GM21360 (cell line): ENCODE results near the gene FHL1.

ENCODE experiments used
- ATAC-seq: cut with Tn5 transposase; IDR thresholded peaks from one replicate; pipeline ENCODE4 v1.9.1; 2021; ENCODE audit warnings: mild to moderate bottlenecking, moderate library complexity; ENCODE audit not compliant: unreplicated experiment

Gene FHL1

DNA sequence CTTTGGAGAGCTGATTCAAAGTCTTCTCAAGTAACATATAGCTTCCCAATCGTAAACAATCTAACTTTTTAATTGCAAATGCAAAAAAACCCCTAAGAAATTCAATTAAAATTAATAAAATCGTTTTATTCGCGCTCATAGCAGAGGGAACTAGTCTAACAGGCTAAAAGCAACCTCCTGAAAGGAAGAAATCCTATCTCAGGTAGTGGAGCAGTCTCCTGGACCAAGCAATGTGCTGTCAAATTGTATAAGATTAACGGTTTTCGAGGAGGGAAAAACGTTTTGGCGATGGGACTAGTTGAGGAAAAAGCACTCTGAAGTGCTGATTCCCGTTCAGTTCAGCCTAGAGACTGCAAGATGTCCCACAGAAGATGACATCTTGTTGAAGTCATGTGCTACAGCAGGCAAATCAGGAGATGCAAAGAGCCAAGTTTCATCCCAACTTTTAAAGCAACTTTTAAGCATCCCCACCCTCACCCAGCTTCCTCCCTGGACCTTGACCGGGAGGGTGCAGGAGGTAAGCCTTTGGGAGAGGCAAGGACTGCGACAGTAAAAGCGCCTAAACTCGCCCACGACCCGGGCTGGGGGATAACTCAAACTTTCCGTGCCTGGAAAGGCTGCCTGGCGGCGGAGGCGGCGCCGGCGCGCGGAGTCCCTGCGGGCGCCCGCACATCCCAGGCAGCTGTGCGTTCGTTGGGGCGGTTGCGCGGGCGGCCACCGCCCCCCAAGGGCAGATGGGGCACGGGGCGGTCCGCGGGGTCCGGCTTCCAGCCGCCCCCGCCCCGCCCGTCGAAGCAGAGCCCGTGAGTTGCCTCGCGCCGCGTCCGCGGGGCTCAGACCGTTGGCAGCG is 103.1 kb downstream of the FHL1 start:
- peak; percentile 30 for ATAC-seq

DNA sequence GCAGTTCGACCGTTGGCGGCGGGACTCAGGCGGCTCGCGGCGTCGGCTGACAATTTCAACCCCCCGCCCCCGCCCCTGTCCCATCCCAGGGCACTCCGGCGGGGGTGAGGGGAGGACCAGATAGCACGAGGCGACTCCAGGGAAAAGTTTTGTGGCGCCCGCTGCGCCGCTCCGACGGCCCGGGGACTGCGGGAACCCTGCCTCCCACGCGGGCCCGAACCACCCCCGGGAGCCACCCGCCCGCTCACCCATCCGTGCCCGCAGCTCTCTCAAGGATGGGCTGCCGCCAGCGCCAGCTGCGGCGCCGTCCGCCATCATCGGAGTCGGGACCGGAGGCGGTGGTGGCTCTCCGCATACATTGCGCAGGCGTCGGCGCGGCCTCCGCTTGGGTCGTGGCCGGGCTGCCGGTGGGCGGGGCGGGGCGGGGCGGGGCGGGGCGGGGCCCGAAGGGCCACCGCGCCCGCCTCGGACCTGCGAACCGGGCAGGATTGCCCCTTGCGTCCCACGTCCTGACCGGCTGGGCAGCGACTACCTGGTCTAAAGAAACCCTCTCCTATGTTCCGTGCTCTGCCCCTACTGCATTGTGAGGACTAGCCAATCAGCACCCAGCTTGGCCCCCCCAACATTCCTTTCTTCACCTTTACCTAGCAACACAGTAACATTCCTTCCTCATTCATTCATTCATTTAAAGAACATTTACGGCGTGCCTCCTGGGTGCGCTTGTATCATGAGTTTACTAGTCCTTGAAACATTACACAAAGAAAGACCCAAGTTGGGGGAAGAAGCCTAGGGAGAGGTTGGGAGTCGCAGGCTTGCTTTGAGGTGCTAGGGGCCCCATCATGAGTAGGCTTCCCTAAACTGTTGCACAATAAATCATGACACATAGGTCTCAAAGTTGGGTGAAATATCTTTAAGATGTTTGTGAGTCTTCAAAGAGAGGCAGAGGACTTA is 104.0 kb downstream of the FHL1 start, which contains the start of gene MAP7D3:
MAP7D3 (minus strand) TSS at position 360 of the 951 bp plus-strand sequence; CDS start at position 318, 42 bp downstream.
- ATAC-seq = peak; percentile 81

DNA sequence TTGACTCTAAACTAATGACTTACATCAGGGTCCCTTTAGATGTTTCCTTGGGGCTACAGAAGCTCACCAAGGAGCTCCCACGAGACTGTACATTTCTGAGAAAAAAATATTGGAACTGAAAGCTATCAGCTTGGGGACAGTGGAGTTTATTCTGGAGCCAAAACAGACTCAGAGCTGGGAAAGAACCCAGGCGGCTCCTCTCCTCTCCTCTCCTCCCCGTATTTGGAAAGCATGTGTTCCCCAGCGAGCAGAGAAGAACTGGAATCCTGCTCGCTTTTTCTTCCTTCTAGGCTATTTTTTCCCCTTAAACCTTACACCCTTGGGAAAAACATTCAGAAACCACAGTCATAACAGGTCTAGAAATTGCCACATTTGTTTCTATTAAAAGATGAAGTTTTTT is 108.2 kb downstream of the FHL1 start:
- no peak for ATAC-seq

DNA sequence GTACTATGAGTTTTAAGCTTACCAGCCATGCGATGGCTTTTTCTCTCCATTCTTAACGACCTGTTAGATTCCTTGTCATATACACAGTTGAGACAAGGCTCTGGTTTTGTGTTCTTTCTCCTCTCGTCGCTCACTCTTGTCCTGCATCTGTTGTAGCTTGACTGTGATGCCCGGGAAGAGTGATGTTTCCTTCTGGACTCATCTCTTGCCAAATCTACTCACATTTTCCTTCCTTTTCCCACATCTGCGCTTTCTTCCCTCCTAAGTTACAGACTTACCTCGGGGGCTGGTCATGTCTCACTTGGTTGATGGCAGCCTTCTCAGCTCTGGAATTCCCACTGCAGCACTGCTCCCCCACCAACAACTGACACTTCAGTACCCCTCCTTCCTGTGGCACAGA is 108.7 kb downstream of the FHL1 start:
- ATAC-seq = no peak

DNA sequence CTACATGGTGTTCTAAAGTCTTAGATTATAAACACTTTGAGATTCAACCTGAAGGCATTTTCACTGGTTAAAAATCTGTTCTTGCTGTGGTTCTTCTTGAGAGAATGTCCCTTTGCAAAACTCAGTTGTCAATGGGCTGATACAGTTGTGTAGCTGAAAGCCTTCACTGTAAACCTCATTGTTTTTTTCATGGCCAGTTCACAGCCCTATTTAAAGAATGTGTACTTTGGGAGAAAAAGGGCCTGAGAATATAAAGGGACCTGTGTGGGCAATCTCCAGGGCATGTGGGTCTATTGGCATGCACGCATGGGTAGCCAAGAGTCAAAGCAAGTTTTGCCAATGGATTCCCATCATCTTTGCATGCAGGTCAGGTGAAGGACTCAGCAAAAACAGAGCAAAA is 111.6 kb downstream of the FHL1 start:
- ATAC-seq = no peak

- ATAC-seq = no peak
Observed at GRCh38 chrX:136259543-136259942, 112.2 kb downstream of the FHL1 start.

DNA sequence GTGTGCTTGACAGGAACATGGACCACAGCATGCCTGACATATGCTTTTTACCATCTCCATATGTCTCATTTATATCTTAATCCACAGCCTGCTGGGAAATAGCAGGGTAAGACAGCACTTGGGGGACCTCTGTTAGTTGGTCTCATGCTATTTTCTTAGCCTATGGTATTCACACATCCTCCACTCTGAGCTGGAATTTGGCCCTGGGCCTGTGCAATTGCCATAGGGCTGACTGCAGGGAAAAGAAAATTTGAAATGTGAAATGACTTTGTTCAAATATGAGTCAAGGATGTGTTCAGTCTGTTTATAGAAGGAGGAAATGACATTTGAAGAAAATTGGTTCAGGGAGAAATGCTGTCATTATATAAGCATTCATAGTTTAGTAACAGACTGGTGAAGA is 113.4 kb downstream of the FHL1 start:
- no peak for ATAC-seq
